Large intestine (tissue), 3 donors: ENCODE results near the gene COX7A1. TPM values are rescaled to one million over a fixed set of nuclear protein-coding genes. Genes with fewer than 3 reads are reported as not detected.
A peak's percentile ranks its signal among the peaks of the same experiment; 100 is the strongest.

Experiments used
- DNase-seq, 2 donors: peaks; one replicate each; pipeline versions ENCODE4 v3.0.0 to v3.0.0-alpha.2; 2013
- H3K27ac ChIP-seq: one replicate; pipeline ENCODE4 v1.5.1; 2013; ENCODE audit warnings: low read length
- H3K27me3 ChIP-seq: 2 replicates; pipeline ENCODE4 v1.6.1; 2013; ENCODE audit warnings: low read length; ENCODE audit not compliant: control insufficient read depth, insufficient read depth
- H3K36me3 ChIP-seq: 2 replicates; pipeline ENCODE4 v1.6.1; 2013; ENCODE audit warnings: low read length; ENCODE audit not compliant: control insufficient read depth, insufficient read depth
- H3K4me1 ChIP-seq: one replicate; pipeline ENCODE4 v1.6.1; 2013; ENCODE audit warnings: low read length; ENCODE audit not compliant: control insufficient read depth, insufficient read depth
- H3K4me3 ChIP-seq: one replicate; pipeline ENCODE4 v1.5.1; 2013; ENCODE audit warnings: low read length
- H3K9me3 ChIP-seq: one replicate; pipeline ENCODE4 v1.6.1; 2013; ENCODE audit warnings: mild to moderate bottlenecking, low read depth, low read length, moderate library complexity; ENCODE audit not compliant: control insufficient read depth
- WGBS: methylation state at CpG from one replicate; pipeline ENCODE4 v1.1.5; 2013; ENCODE audit warnings: low lambda C conversion rate; ENCODE audit not compliant: insufficient coverage; 5-methylcytosine and 5-hydroxymethylcytosine counted together
- polyA plus RNA-seq: library from polyadenylated mRNA; unstranded; fragments of 120-200 nt; gene quantifications from one replicate; pipeline ENCODE4 v1.2.1, GENCODE V29; 2013

The COX7A1 gene
- polyA plus RNA-seq, 1 donor: 11.5 TPM

DNA sequence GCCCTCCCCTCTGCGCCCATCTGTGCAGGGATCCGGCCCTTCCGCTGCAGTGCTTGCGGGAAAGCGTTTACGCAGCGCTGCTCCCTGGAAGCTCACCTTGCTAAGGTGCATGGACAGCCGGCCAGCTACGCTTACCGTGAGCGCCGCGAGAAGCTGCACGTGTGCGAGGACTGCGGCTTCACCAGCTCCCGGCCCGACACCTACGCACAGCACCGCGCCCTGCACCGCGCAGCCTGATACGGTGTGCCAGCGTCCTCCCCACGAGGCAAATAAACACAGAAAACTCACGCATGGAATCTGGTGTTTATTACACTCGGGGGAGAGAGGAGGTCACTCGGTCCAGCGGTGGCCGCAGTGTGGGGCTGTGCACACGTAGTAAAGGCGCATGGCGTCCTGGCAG is 38.8 kb downstream of the COX7A1 start:
- Histone ChIP-seq H3K4me1 (peaks cover 13% of the 10 kb centered on the region), H3K4me3 (peak overlapping the region; percentile 91), H3K27me3 (no peaks in the 10 kb centered on the region), H3K27ac (no peak overlapping the region), H3K9me3 (no peaks in the 10 kb centered on the region), H3K36me3 (peaks cover 23% of the 10 kb centered on the region)
- DNase-seq: no peak
- no CpG with 5 or more reads among the region's 34 CpGs for WGBS

DNA sequence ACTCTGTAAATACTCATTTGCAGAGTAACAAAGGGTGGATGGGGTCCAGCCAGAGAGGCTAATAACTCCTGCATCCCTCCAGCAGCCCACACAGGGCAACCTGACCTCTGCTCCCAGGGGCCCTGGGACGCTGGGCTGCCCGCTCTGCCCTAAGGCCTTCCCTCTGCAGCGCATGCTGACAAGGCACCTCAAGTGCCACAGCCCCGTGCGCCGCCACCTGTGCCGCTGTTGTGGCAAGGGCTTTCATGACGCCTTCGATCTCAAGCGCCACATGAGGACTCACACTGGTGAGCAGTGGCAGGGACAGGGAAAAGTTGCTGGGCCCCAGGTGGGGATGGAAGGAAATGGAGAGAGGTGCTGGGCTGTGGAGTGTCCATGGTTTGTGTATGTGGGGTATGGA is 39.6 kb downstream of the COX7A1 start:
- no peaks in the 10 kb centered on the region for H3K9me3 ChIP-seq
- no peak overlapping the region for H3K27ac ChIP-seq
- peaks cover 13% of the 10 kb centered on the region for H3K4me1 ChIP-seq
- DNase-seq: no peak
- no CpG with 5 or more reads among the region's 10 CpGs for WGBS
- peaks cover 18% of the 10 kb centered on the region for H3K36me3 ChIP-seq
- H3K4me3 ChIP-seq: no peak overlapping the region
- no peaks in the 10 kb centered on the region for H3K27me3 ChIP-seq

DNA sequence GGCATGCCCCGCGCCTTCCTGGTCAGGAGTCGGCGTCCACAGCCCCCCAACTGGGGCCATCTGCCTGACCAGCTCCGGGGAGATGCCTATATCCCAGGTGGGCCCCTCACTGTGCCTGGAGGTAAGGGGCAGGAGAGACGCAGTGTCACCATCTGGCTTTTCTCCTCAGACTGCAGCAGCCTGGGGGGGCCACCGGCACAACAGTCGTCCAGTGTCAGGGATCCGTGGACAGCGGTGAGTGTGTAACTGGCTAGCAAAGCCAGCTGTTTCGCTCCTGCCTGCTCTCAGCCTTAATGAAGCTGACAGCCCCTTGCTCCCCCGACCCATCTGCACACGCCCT is 41.1 kb downstream of the COX7A1 start:
- Histone ChIP-seq H3K27me3 (no peaks in the 10 kb centered on the region), H3K27ac (no peak overlapping the region), H3K4me3 (no peak overlapping the region), H3K36me3 (peaks cover 18% of the 10 kb centered on the region), H3K4me1 (peaks cover 11% of the 10 kb centered on the region), H3K9me3 (no peaks in the 10 kb centered on the region)
- no peak for DNase-seq
- no CpG with 5 or more reads among the region's 13 CpGs for WGBS

DNA sequence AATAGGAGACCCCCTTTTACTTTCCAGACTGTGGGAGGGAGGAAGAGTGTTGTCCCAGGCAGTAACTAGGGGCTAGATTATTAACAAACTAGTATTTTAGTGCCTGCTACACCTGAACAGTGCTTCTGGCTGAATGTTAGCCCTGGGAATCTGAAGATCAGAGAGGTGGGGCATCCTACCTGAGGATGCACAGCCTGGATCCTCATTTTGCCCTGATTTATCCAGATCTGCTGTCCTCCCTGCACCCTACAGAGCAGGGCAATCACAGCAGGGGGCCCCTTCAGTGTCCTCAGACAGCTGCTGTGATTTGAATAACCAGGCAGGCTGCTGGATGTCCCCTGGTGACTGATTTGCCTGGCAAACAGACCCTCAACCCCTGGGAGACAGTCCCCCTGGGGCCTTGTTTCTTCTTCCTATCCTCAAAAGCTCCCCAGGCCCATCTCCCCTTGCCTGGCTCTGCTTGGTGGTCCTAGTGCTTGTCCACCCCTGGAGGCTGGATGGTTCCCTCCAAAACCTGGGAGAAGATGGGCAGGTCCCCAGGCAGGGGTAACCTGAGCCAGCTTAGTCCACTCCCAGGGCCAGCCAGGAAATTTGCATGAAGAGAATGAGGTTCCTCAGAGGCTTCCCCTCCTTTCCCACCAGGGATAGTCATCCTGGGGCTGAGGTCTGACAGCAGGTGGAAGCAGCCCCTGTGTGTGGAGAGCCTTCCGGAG is 41.6 kb downstream of the COX7A1 start, which contains the start of gene OVOL3:
OVOL3 (plus strand) TSS at position 657 of the 713 bp plus-strand sequence. CDS start 60 bp downstream, outside the sequence.
- no CpG with 5 or more reads among the region's 1 CpG for WGBS
- DNase-seq: no peak
- no peaks in the 10 kb centered on the region for H3K9me3 ChIP-seq
- peaks cover 18% of the 10 kb centered on the region for H3K36me3 ChIP-seq
- no peaks in the 10 kb centered on the region for H3K27me3 ChIP-seq
- H3K4me3 ChIP-seq: no peak within 1 kb of the TSS
- H3K4me1 ChIP-seq: peaks cover 7% of the 10 kb centered on the region
- no peak within 1 kb of the TSS for H3K27ac ChIP-seq

DNA sequence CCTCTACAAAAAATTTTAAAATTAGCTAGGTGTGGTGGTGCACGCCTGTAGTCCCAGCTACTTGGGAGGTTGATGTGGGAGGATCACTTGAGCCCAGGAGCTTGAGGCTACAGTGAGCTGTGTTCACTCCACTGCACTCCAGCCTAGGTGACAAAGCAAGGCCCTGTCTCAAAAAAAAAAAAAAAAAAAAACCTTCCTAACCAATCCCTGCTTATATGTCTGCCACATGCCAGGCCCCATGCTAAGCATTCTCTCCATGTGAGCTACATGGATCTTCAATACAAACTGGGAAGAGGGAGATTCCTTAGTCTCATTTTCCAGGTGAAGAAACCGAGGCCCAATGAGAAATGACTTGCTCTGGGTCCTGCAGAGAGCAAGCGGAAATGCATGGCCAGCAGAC is 43.6 kb downstream of the COX7A1 start:
- no peaks in the 10 kb centered on the region for H3K9me3 ChIP-seq
- WGBS: no CpG with 5 or more reads among the region's 3 CpGs
- H3K27ac ChIP-seq: no peak overlapping the region
- no peaks in the 10 kb centered on the region for H3K27me3 ChIP-seq
- H3K4me1 ChIP-seq: peaks cover 3% of the 10 kb centered on the region
- no peak for DNase-seq
- H3K36me3 ChIP-seq: peaks cover 19% of the 10 kb centered on the region
- H3K4me3 ChIP-seq: no peak overlapping the region

DNA sequence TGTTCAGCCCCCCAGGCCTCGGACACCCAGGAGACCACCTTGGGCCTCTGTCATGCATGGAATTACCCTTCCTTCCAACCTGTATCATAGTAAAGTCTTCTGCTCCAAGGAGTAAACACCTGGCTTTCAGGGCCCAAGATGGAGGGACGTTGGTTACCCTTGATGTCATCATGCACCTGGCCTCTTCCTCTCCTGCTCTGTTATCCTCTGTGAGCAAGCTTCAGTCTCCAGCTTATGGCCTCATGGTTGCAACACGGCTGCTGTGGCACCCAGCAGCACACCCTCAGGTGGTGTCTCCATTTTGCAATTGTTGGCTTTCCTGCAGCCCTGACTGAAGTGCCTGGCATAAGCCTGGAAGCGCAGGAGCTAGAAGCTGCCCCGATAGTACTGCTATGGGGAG is 45.3 kb downstream of the COX7A1 start:
- Histone ChIP-seq H3K36me3 (peaks cover 10% of the 10 kb centered on the region), H3K27ac (no peak overlapping the region), H3K4me1 (no peaks in the 10 kb centered on the region), H3K4me3 (no peak overlapping the region), H3K27me3 (no peaks in the 10 kb centered on the region), H3K9me3 (no peaks in the 10 kb centered on the region)
- no CpG with 5 or more reads among the region's 5 CpGs for WGBS
- DNase-seq: no peak

DNA sequence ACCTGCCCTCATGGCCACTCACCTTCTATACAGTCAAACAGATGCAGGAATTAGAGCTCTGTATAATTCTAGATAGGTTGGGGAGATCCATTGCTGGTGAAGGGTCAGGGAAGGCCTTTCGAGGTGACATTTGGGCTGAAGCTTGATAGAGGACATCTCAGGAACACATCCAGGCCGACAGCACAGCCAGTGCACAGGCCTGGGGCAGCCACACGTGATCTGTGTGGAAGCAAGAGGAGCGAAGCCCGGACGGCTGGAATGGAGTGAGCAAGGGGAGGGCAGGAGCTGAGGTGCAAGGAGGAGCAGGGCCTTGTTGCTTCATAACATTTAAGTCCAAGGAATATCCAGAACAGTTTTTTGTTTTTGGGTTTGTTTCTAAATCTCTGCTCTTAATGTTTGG is 45.8 kb downstream of the COX7A1 start:
- Histone ChIP-seq H3K27ac (no peak overlapping the region), H3K4me3 (no peak overlapping the region), H3K9me3 (no peaks in the 10 kb centered on the region), H3K4me1 (no peaks in the 10 kb centered on the region), H3K27me3 (no peaks in the 10 kb centered on the region), H3K36me3 (peaks cover 9% of the 10 kb centered on the region)
- no CpG with 5 or more reads among the region's 6 CpGs for WGBS
- no peak for DNase-seq

DNA sequence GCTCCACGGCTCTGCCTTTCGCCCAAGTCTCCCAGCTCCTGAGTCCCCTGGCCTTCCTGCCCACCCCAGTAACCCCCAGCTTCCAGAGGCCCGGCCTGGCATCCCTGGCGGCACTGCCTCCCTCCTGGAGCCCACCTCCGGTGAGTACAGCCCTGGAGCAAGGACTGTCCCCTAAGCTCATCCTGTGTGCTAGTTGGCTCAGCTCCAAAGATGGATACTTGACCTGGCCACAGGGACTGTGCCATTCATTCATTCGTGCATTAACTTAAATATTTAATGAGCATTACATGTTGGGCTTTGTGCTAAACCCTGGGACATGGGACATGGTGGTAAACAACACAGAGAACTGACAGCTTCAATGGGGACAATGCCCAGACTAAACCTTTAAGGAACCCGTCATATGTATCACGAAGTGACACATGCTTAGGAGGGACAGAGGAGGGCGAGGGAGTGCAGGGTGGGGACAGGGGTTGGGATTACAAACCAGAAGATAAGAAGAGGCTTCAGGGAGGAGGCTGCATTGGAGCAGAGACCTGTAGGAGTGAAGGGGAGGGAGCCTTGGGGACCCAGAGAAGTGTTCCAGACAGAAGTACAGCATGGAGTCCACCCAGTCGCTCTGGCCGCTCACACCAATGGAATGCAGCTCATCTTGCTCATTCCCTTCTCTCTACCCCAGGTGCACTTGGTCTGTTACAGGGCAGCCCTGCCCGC is 48.2 kb downstream of the COX7A1 start:
- Histone ChIP-seq H3K4me1 (no peaks in the 10 kb centered on the region), H3K4me3 (no peak overlapping the region), H3K27me3 (no peaks in the 10 kb centered on the region), H3K27ac (no peak overlapping the region), H3K36me3 (peaks cover 6% of the 10 kb centered on the region), H3K9me3 (no peaks in the 10 kb centered on the region)
- no peak for DNase-seq
- WGBS: no CpG with 5 or more reads among the region's 12 CpGs

DNA sequence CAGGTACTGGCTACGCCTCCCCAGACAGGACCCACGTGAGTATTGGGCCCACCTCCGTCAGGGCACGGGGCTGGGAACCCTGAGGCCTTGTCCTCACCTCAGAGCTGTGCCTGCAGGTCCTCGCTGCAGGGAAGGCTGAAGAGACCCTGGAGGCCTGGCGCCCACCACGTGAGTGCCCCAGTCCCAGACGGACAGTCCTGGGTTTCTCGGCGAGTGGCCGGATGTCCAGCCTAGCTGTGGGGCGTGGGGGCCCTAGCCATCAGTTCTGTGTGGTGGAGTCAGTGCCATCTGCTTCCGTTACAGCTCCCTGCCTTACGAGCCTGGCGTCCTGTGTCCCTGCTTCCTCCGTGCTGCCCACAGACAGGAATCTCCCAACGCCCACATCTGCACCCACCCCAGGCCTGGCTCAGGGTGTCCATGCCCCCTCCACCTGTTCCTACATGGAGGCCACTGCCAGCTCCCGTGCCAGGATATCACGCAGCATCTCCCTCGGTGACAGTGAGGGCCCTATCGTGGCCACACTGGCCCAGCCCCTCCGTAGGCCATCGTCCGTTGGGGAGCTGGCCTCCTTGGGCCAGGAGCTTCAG is 49.1 kb downstream of the COX7A1 start:
- no peak overlapping the region for H3K27ac ChIP-seq
- peaks cover 6% of the 10 kb centered on the region for H3K36me3 ChIP-seq
- H3K9me3 ChIP-seq: no peaks in the 10 kb centered on the region
- H3K4me1 ChIP-seq: no peaks in the 10 kb centered on the region
- no peaks in the 10 kb centered on the region for H3K27me3 ChIP-seq
- DNase-seq: no peak
- no CpG with 5 or more reads among the region's 24 CpGs for WGBS
- no peak overlapping the region for H3K4me3 ChIP-seq

DNA sequence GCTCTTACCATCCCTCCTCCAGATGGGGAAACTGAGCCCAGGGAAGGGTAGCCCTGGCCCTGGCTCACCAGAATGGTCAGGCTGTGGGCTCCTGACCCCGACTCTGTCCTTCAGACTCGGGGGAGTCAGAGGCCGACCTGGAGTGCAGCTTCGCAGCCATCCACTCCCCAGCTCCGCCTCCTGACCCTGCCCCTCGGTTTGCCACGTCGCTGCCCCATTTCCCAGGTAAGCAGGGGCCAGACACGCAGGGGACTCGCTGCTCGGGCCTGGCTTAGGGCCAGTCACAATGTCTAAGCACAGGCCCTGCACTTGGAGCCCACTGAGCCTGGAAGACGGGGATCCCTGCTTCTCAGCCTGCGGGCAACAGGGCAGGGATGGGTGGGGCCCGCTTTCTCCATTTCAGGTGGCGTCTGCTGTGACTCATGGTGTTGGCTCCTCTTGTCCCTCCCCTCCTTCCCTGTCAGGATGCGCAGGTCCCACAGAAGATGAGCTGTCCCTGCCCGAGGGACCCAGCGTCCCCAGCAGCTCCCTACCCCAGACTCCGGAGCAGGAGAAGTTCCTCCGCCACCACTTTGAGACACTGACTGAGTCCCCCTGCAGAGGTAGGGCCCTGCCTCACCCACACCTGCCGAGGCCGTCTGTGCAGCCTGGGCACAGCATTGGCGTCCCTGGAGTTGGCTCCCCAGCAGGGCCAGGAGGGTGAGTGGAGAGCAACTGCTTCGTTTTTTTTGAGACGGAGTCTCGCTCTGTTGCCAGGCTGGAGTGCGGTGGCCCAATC is 50.5 kb downstream of the COX7A1 start:
- H3K9me3 ChIP-seq: no peaks in the 10 kb centered on the region
- no peak overlapping the region for H3K4me3 ChIP-seq
- H3K4me1 ChIP-seq: no peaks in the 10 kb centered on the region
- no peaks in the 10 kb centered on the region for H3K27me3 ChIP-seq
- DNase-seq: no peak
- no peak overlapping the region for H3K27ac ChIP-seq
- H3K36me3 ChIP-seq: peaks cover 6% of the 10 kb centered on the region
- no CpG with 5 or more reads among the region's 27 CpGs for WGBS
